Measurements from ENCODE around the gene AP3M1.
"Not testable (repeated sequence)": the region's sequence is repeated elsewhere in the genome, so short reads cannot be mapped to it uniquely, and the experiment has no call there.

AP3M1 gene

GRCh38 chr10:74163319-74164068 lies 12.9 kb upstream of the AP3M1 start:
- DNase-seq (ENCODE audit: low read depth in 2 of 2, low spot score in 1 of 2), result no peak

GRCh38 chr10:74160013-74160412 lies 9.4 kb upstream of the AP3M1 start:
- DNase-seq (ENCODE audit: low read depth in 2 of 2, low spot score in 1 of 2), result no peak

GRCh38 chr10:74156919-74157289 lies 6.3 kb upstream of the AP3M1 start:
- DNase-seq (ENCODE audit: low read depth in 2 of 2, low spot score in 1 of 2), result no peak

GRCh38 chr10:74153676-74154075 lies 3.0 kb upstream of the AP3M1 start:
- DNase-seq (ENCODE audit: low read depth in 2 of 2, low spot score in 1 of 2), result no peak

- DNase-seq (ENCODE audit: low read depth in 2 of 2, low spot score in 1 of 2), result no peak
These were observed 2.5 kb upstream of the AP3M1 start for GRCh38 chr10:74153123-74153522.

- DNase-seq (ENCODE audit: low read depth in 2 of 2, low spot score in 1 of 2), result no peak
These were observed 1.5 kb upstream of the AP3M1 start for GRCh38 chr10:74151879-74152722.

GRCh38 chr10:74150990-74151878 lies 606 bp upstream of the AP3M1 start, which contains the start of gene ADK:
Gene ADK (plus strand): TSS chr10:74151221. CDS start chr10:74151279, 58 bp downstream.
- DNase-seq (ENCODE audit: low read depth in 2 of 2, low spot score in 1 of 2), result peak; percentile 100

- DNase-seq (ENCODE audit: low read depth in 2 of 2, low spot score in 1 of 2), result not testable (repeated sequence)
These were observed 3.6 kb downstream of the AP3M1 start for GRCh38 chr10:74146980-74147379.

GRCh38 chr10:74145133-74145532 lies 5.5 kb downstream of the AP3M1 start:
- no peak for DNase-seq (ENCODE audit: low read depth in 2 of 2, low spot score in 1 of 2)

- no peak for DNase-seq (ENCODE audit: low read depth in 2 of 2, low spot score in 1 of 2)
These were observed 10.1 kb downstream of the AP3M1 start for GRCh38 chr10:74140553-74140952.

- DNase-seq (ENCODE audit: low read depth in 2 of 2, low spot score in 1 of 2), result no peak
These were observed 10.6 kb downstream of the AP3M1 start for GRCh38 chr10:74139981-74140380.

- not testable (repeated sequence) for DNase-seq (ENCODE audit: low read depth in 2 of 2, low spot score in 1 of 2)
These were observed 12.0 kb downstream of the AP3M1 start for GRCh38 chr10:74138596-74138995.

GRCh38 chr10:74137992-74138391 lies 12.6 kb downstream of the AP3M1 start:
- DNase-seq (ENCODE audit: low read depth in 2 of 2, low spot score in 1 of 2), result no peak

GRCh38 chr10:74135452-74135851 lies 15.2 kb downstream of the AP3M1 start:
- DNase-seq (ENCODE audit: low read depth in 2 of 2, low spot score in 1 of 2), result no peak

GRCh38 chr10:74133923-74134820 lies 16.5 kb downstream of the AP3M1 start:
- no peak for DNase-seq (ENCODE audit: low read depth in 2 of 2, low spot score in 1 of 2)

GRCh38 chr10:74123081-74123480 lies 27.5 kb downstream of the AP3M1 start:
- no peak for DNase-seq (ENCODE audit: low read depth in 2 of 2, low spot score in 1 of 2)

- no peak for DNase-seq (ENCODE audit: low read depth in 2 of 2, low spot score in 1 of 2)
These were observed 28.6 kb downstream of the AP3M1 start for GRCh38 chr10:74122060-74122459.

- no peak for DNase-seq (ENCODE audit: low read depth in 2 of 2, low spot score in 1 of 2)
These were observed 29.3 kb downstream of the AP3M1 start for GRCh38 chr10:74121368-74121767.

- DNase-seq (ENCODE audit: low read depth in 2 of 2, low spot score in 1 of 2), result no peak
These were observed 29.7 kb downstream of the AP3M1 start for GRCh38 chr10:74120911-74121310.

GRCh38 chr10:74118804-74119203 lies 31.8 kb downstream of the AP3M1 start:
- DNase-seq (ENCODE audit: low read depth in 2 of 2, low spot score in 1 of 2), result no peak
